UCSD-AML1 (cell line): ENCODE data around the gene TFAP2A.

Experiments used
- DNase-seq: peaks from one replicate; lab custom pipeline; 2025; ENCODE audit not compliant: unreplicated experiment; lab: John Stamatoyannopoulos, UW

TFAP2A gene

GRCh38 chr6:10426781-10427279 is 12.0 kb upstream of the TFAP2A start:
- DNase-seq, result no peak

GRCh38 chr6:10425975-10426780 is 11.3 kb upstream of the TFAP2A start:
- DNase-seq, result no peak

DNA sequence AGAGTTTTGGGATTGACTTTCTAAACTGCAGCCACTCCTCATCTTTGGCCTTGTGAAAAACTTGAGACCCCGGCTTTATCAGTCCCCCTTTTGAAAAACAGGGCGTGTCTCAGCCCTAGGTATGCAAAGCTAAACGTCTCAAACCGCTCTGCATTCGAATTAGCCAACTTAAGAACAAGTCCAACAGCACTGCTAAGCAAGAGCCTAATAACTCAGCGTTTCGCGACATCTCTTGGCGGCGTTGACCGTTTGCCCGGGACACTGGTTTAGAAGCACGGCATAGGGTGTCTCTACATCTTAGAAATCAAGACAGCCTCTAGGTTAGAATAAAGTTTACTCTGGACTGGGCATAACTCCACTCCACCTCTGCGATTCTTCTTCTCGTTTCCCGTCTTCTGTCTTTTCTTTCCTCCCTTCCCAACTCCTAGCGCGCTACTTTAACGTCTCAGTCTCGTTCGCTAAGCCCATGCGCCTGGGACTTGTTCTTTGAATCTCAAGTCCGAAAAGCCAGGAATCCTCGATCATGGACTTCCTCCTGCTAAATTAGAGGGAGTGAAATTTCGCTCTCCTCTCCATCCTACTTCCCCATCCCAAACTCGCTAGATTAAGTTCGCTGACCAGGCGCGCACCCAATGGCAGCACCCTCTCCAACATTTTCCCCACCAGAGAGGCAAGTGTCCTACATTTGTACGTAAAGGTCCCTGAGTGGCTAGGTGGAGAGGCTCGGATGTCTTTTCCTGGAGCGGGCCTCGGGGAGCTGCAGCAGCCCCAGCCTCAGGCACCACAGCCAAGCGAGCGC is 10.5 kb upstream of the TFAP2A start:
- DNase-seq, result no peak

- no peak for DNase-seq
Measured at GRCh38 chr6:10424040-10424439, 9.2 kb upstream of the TFAP2A start.

GRCh38 chr6:10422737-10423034 is 7.8 kb upstream of the TFAP2A start:
- DNase-seq, result no peak

- no peak for DNase-seq
Measured at GRCh38 chr6:10421921-10422736, 7.3 kb upstream of the TFAP2A start.

DNA sequence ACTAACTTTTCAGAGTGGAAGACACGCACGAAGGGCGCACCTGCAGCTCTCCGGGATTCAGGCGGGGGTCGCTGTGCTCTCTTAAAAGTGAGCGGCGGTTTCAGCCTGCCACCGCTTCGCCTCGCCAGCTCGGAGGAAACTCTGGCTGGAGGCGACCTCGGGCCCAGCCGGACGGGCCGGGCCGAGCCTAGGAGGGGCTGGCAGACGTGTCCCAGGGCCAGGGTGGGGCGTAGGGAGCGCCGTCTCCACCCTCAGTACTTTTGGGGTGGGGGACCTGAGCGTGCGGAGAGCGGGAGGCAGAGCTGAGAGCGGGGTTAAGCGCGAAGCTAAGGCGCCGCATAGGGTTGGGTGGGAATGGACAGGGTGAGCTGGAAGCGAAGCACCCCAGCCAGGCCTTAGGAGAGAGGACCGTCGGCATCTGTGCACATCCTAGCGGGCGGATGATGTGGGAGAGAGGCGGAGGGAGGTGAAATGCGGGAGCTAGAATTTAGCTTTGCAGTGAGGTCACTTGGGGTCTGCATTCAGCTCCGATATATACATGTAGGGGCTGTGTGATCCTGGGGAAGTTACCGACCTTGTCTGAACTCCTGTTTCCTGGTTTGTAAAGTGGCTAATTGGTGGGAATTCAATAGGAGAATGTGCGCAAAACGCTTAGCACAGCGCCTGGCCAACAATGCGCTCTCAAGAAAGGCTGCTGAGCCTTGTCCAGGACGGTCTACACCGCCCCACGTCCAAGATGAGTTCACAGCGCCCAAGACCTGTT is 6.5 kb upstream of the TFAP2A start:
- no peak for DNase-seq

- no peak for DNase-seq
Measured at GRCh38 chr6:10420546-10421157, 5.8 kb upstream of the TFAP2A start.

GRCh38 chr6:10419749-10420545 is 5.1 kb upstream of the TFAP2A start:
- DNase-seq, result no peak

DNA sequence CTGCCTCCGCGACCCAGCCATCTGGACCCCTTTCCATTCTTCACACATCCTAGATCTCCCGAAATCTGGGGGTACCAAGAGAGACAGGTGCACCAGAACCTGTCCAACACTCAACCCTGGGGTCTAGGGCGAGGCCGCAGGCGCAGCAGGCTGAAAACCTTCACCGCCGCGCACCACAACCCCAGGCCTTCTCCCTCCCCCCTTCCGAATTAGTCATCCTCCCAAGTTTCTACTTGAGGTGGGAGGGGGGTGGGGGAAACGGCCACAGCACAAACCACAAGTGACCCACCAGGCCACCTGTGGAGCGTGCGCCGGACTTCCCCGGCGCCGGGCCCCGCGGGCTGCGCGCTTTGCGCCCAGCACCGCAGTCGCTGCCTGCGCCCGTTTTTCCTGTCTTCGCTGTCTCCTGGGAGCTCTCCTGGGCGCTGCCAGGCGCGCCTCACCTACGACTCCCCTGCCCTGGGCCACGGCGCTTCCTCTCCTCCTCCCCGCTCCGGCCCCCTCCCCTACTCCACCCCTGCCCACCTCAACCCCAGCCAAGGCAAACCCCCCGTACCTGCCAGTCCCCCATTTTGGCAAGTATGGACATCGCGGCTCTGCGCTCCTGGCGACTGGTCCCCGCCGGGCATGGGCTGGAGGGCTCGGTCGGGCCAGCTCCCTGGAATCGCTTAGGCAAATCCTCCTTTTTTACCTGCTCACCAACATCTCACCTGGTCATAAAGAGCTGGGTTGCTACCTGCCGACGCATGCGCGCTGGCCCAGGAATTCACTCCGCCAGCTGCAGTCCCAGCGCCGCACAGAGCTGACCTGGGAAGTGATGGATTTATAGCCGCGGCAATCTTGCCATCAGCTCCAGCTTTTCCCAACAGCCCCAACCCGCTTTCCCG is 4.2 kb upstream of the TFAP2A start:
- no peak for DNase-seq

- no peak for DNase-seq
Measured at GRCh38 chr6:10418361-10418861, 3.5 kb upstream of the TFAP2A start.

DNA sequence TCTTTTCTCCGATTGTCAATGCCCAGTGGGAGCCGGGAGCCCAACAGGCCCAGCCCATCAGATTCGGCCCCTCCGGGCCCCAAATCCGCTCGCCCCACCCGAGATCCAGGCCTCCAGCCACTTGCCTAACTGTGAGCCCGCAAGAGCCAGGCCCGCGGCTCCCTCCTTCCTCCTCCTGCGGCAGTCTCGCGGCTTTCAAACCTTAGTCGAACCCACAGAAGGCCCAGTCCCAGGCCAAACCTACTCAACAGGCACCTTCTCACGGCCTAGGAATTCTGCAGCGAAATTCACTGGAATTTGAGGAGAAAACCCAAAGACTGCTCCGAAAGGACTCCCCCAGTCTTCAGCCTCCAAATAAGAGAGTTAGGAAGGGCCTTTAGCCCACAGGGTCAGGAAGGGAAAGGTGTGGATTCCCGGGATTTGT is 2.8 kb upstream of the TFAP2A start:
- DNase-seq, result no peak

DNA sequence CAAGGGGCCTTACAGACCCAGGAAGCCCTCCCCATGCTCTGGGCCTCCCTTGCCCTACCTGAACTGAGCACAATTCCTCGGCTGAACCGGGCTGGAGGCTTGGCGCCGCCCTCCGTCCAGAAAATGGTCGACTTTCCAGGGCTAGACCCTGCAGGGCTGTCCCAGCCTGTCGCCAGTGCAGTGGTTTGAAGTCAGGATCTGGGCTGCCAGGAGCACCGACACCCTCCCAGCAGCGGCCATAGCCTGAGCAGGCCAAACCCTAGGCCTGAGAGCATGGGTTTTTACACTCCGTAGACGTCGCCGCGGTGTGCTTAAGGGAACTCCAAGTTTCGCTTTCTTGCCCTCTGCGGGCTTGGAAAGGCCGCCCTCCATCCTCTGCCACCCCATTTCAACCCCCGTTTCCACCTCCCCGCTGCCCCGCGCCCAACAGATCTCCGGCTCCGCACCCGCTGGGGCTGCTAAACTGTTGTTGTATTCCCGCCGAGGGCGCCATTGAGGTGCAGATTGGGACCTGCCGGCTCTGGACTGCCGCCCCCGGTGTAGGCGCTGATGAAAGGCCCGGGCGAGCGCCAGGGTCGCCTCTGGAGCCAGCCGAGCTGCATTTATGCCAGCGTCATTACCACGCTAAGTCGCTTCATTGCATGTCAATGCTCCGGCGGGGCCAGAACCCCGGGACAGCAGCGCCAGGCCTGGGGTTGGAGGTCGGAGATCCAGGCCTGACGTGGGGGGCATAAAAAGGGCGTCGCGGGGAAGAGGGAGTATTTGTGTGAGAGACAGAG is 2.2 kb upstream of the TFAP2A start:
- no peak for DNase-seq

GRCh38 chr6:10416516-10416862 is 1.6 kb upstream of the TFAP2A start:
- no peak for DNase-seq

DNA sequence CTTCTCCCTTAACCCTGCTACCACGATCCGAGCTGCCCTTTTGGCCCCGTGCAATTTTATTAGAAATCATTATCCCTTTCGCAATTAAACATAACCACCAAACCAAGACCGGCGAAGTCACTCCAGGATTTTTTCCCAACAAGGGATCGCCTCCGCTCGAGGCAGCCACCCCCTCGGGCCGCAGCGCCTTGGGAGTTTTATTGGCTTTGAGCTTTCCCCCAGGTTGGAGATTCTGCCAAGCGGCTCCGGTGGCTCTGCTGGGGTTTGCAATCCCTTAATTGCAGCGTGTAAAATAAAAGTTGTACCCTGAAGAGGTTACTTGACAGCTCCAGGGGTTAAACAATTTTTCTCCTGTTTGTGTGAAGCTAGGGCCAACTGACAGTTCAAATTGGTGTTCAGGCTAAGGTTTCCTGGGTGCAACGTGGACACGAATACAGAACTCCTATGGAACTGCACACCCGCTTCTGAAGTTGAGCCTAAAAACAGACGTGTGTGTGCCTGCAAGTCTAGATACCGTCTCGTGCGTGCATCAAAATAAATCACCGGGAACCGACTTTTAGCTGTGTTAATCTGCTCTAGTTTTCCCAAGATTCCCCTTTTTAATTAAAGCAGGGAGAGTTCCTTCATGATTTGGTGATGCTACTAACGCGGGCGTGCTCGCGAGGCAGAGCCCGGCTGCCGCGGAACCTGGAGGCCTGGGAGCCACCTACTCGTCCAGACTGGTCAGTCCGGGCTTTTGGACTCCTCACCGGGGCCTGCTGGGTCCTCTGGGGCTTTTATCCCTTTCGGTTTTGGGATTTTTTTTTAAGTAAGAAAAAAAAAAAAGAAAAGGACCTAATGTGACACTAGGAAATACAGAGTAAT is 975 bp upstream of the TFAP2A start:
- no peak for DNase-seq

DNA sequence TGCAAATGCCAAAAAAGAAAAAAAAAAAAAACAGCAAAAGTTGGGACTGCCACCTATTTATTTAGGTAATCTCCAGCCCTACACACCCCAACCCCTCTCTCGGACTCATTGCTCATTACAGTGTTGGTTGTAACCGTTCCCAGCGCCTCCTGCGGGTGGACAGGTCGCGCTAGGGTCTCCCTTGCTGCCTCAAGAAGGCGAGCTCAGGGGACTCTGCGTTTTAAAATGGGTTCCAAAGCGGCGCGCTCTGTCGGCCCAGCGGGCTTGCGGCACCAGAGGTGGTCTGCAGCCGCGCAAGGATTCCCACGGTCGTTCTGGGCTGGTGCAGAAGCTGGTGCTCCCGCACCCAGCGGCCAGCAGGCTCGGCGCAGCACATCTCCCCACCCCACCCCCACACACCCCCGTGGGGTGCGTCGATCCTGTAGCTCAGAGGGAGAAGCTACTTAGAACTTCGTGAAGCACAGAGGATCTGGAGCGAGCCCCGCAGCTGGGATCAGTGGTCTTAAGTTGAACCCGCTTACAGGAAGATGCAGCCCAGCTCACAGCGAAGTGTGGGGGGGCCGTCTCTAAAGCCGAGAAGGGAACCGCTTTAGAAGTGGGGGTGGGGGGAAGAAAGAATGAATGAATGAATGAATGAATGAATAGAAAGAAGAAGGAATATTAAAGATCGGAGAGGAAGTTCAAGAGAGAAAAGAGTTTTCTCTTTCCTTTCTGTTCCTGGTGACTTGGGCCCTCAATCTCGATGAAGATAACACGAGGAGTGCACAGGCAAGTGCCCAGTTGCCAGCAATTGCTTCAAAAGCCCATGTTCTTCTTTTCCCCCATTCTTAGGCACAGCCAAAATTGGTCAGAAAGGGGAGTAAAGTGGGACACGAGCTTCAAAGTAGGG is 780 bp downstream of the TFAP2A start:
- no peak for DNase-seq
